ENCODE measurements around the gene ZNF134. TPM values are rescaled to one million over a fixed set of nuclear protein-coding genes. Genes with fewer than 3 reads are reported as not detected.

The ZNF134 gene
- 5.3 and 6.1 TPM in 2 replicates for polyA plus RNA-seq

GRCh38 chr19:57613941-57614743 lies at the start of gene ZNF134:
Gene ZNF134 (plus strand): TSS chr19:57614242. CDS start chr19:57619469, 5,227 bp downstream.

GRCh38 chr19:57578487-57579205 lies 35.4 kb upstream of the ZNF134 start, which contains the start of gene ZNF416:
Gene ZNF416 (minus strand): TSS chr19:57578911. CDS start chr19:57578704, 207 bp downstream.

GRCh38 chr19:57583521-57584416 lies 30.3 kb upstream of the ZNF134 start, which contains the start of gene ZIK1:
Gene ZIK1 (plus strand): TSS chr19:57584145. CDS start chr19:57584357, 212 bp downstream.

GRCh38 chr19:57599761-57600383 lies 14.2 kb upstream of the ZNF134 start, which contains the start of gene ZNF530:
Gene ZNF530 (plus strand): TSS chr19:57599885. CDS start chr19:57604346, 4,461 bp downstream.

GRCh38 chr19:57632987-57633831 lies 19.2 kb downstream of the ZNF134 start, which contains the start of gene ZNF211:
Gene ZNF211 (plus strand): TSS chr19:57633168. CDS start chr19:57633347, 179 bp downstream.

GRCh38 chr19:57668635-57669034 lies 54.6 kb downstream of the ZNF134 start, which contains the start of gene ZSCAN4:
Gene ZSCAN4 (plus strand): TSS chr19:57668935. CDS start chr19:57676146, 7,211 bp downstream.

Other genes with a start within 250 kb of the ZNF134 start
- gene ZNF548, start 224.4 kb upstream of the ZNF134 start, polyA plus RNA-seq, result 0.88 and 1.4 TPM in 2 replicates
- gene ZNF17, start 203.1 kb upstream of the ZNF134 start, polyA plus RNA-seq, result 3.6 and 9.0 TPM in 2 replicates
- gene ZNF749, start 178.9 kb upstream of the ZNF134 start, polyA plus RNA-seq, result 6.2 and 14.8 TPM in 2 replicates
- 1.3 and 2.1 TPM in 2 replicates for gene VN1R1, start 157.1 kb upstream of the ZNF134 start, polyA plus RNA-seq
- 3.0 and 6.0 TPM in 2 replicates for gene ZNF772, start 136.7 kb upstream of the ZNF134 start, polyA plus RNA-seq
- 2.4 and 7.4 TPM in 2 replicates for gene ZNF419, start 126.5 kb upstream of the ZNF134 start, polyA plus RNA-seq
- 1.4 and 4.0 TPM in 2 replicates for gene ZNF773, start 114.3 kb upstream of the ZNF134 start, polyA plus RNA-seq
- gene ZNF549, start 86.9 kb upstream of the ZNF134 start, polyA plus RNA-seq, result 2.5 and 3.0 TPM in 2 replicates
- 3.2 and 4.0 TPM in 2 replicates for gene ZNF550, start 54.4 kb upstream of the ZNF134 start, polyA plus RNA-seq
- gene ZNF416, start 35.3 kb upstream of the ZNF134 start, polyA plus RNA-seq, result 0.74 and 1.5 TPM in 2 replicates
- gene ZIK1, start 30.1 kb upstream of the ZNF134 start, polyA plus RNA-seq, result 2.0 and 2.3 TPM in 2 replicates
- 5.2 and 5.9 TPM in 2 replicates for gene ZNF530, start 14.4 kb upstream of the ZNF134 start, polyA plus RNA-seq
- 2.0 and 4.7 TPM in 2 replicates for gene ZNF211, start 18.9 kb downstream of the ZNF134 start, polyA plus RNA-seq
- gene ZSCAN4, start 54.7 kb downstream of the ZNF134 start, polyA plus RNA-seq, result not detected in 2 replicates
- 1.3 and 1.6 TPM in 2 replicates for gene ZNF551, start 67.7 kb downstream of the ZNF134 start, polyA plus RNA-seq
- gene ZNF154, start 95.0 kb downstream of the ZNF134 start, polyA plus RNA-seq, result 1.8 and 3.3 TPM in 2 replicates
- gene ZNF671, start 113.4 kb downstream of the ZNF134 start, polyA plus RNA-seq, result 3.8 and 9.9 TPM in 2 replicates
- 2.2 and 2.5 TPM in 2 replicates for gene ZNF776, start 132.6 kb downstream of the ZNF134 start, polyA plus RNA-seq
- 1.1 and 3.2 TPM in 2 replicates for gene ZNF586, start 155.4 kb downstream of the ZNF134 start, polyA plus RNA-seq
- 2.5 and 2.6 TPM in 2 replicates for gene ZNF552, start 200.7 kb downstream of the ZNF134 start, polyA plus RNA-seq
- 2.7 TPM in 1 of 2 replicates, not detected in the other for gene ZNF587B, start 216.1 kb downstream of the ZNF134 start, polyA plus RNA-seq
- gene ZNF587, start 235.6 kb downstream of the ZNF134 start, polyA plus RNA-seq, result 9.4 and 10.9 TPM in 2 replicates